GM10248 (cell line): Measurements from ENCODE around the gene VIPR2.

Experiments
- CTCF ChIA-PET: fragments of 300-600 bp; sonication (Branson Sonifier 250); formaldehyde crosslinking; extraction: SDS; loops from one replicate; lab custom pipeline; 2021; ENCODE audit warnings: antibody characterized with exemption; lab: Yijun Ruan, JAX
- POLR2A ChIA-PET: fragments of 350-650 bp; sonication (Branson Sonifier 250); formaldehyde crosslinking; extraction: SDS; loops from one replicate; lab custom pipeline; 2020; ENCODE audit warnings: antibody characterized with exemption; lab: Yijun Ruan, JAX
- DNase-seq: peaks from one replicate; pipeline ENCODE4 v3.0.0; 2012; ENCODE audit errors: extremely low spot score
- CTCF ChIP-seq: IDR thresholded peaks from 2 replicates; pipeline ENCODE4 v1.5.1; 2012; ENCODE audit warnings: mild to moderate bottlenecking, low read depth; ENCODE audit errors: extremely low read depth, missing control alignments, control extremely low read depth

VIPR2 gene

GRCh38 chr7:159068893-159069448 lies 75.7 kb downstream of the VIPR2 start:
- ChIA-PET CTCF (no interaction called here), POLR2A (no interaction called here)
- DNase-seq: no peak
- no peak for TF ChIP-seq CTCF

- DNase-seq: no peak
- TF ChIP-seq CTCF: no peak
- CTCF ChIA-PET: no interaction called here
- POLR2A ChIA-PET: no interaction called here
These were observed 76.2 kb downstream of the VIPR2 start for GRCh38 chr7:159068488-159068811.

- no peak for DNase-seq
- POLR2A ChIA-PET: no interaction called here
- CTCF ChIA-PET: interaction anchor here (1.3 kb wide), 1 partner anchor 24 kb away, joined by 3 read pairs; no protein-coding TSS in a partner anchor
- no peak for TF ChIP-seq CTCF
These were observed 76.8 kb downstream of the VIPR2 start for GRCh38 chr7:159067576-159068487.

- POLR2A ChIA-PET: no interaction called here
- CTCF ChIA-PET: interaction anchor here (1.3 kb wide), 1 partner anchor 23 kb away, joined by 3 read pairs; no protein-coding TSS in a partner anchor
- no peak for TF ChIP-seq CTCF
- DNase-seq: no peak
These were observed 77.7 kb downstream of the VIPR2 start for GRCh38 chr7:159066816-159067575.

GRCh38 chr7:159065852-159066480 lies 78.7 kb downstream of the VIPR2 start:
- no peak for TF ChIP-seq CTCF
- POLR2A ChIA-PET: no interaction called here
- CTCF ChIA-PET: interaction anchor here (1.3 kb wide), 1 partner anchor 22 kb away, joined by 3 read pairs; no protein-coding TSS in a partner anchor
- no peak for DNase-seq
